ENCODE data around the gene ZNF776.
"Not testable (repeated sequence)": the region's sequence is repeated elsewhere in the genome, so short reads cannot be mapped to it uniquely, and the experiment has no call there.

Gene ZNF776

DNA sequence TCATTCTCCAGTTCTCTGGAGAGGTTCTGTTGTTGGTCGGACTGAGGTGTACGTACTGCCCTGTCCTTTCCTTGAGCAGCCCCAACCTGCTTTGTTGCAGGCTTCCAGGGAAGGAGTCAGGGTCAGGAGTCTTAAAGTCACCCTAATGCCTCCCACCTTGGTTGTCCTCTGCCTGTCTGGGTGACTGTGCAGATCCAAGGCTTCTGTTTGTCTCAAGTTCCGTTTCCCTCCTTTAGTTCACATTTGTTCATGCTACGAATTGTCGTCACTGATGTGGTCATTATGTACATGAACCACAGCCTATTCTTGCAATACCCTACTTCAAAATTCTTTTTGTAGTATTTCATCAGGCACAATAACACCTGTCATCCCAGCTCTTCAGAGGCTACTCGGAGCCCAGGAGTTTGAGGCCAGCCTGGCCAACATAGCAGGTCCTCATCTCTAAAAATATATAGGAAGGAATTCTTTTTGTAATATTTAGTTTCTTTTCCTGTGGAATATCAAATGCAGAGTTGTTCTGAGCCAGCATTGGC, 30.2 kb downstream of the ZNF776 start:
- DNase-seq (ENCODE audit: low spot score) (no peak), FAIRE-seq (no peak)

DNA sequence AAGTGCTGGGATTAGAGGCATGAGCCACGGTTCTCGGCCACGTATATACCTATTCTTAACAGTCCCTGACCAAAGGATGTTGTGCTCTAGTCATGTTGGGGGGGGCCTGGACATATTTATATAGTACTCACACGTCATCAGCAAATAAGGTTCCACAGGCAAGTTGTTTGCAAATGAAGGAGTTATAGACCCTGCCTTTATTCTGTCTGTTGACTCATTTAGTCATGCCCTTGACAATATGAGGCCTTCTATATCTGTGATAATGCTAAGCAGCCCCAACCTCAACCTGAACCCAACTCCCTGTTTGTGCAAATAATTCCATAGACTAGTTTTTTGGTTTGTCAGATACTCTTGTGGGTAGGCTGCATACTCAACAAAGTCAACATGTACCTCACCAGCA, 31.7 kb downstream of the ZNF776 start:
- FAIRE-seq: no peak
- no peak for DNase-seq (ENCODE audit: low spot score)

DNA sequence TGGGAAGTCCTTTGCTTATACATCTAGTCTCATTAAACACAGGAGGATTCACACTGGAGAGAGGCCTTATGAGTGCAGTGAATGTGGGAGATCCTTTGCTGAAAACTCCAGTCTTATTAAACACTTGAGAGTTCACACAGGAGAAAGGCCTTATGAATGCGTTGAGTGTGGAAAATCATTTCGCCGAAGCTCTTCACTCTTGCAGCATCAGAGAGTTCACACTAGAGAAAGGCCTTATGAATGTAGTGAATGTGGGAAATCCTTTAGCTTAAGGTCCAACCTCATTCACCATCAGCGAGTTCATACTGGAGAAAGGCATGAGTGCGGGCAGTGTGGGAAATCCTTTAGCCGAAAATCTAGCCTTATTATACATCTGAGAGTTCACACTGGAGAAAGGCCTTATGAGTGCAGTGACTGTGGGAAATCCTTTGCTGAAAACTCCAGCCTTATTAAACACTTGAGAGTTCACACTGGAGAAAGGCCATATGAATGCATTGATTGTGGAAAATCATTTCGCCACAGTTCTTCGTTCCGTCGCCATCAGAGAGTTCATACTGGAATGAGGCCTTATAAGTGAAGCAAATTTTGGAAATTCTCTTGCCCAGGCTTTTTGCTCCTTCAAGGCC, 32.7 kb downstream of the ZNF776 start:
- no peak for DNase-seq (ENCODE audit: low spot score)
- FAIRE-seq: no peak

DNA sequence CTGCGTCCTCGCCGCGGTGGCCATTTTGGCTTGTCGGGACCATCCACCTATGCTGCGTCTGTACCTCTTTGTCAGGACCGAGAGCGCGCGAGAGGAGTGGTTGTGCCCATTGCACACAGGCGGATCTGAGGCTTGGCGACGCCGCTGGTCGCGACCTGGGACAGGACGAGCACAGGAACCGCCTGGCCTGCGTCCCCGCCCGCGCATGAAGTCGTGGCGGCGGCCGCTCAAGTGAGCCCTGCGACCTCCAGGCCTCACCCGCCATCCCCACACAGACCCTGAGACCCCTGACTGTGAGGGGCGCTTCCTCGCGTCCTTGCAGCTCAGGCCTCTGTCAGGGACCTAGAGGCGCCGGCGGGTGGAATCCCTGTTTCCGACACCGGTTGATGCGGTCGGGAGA, 39.7 kb downstream of the ZNF776 start:
- no peak for DNase-seq (ENCODE audit: low spot score)
- FAIRE-seq: no peak

DNA sequence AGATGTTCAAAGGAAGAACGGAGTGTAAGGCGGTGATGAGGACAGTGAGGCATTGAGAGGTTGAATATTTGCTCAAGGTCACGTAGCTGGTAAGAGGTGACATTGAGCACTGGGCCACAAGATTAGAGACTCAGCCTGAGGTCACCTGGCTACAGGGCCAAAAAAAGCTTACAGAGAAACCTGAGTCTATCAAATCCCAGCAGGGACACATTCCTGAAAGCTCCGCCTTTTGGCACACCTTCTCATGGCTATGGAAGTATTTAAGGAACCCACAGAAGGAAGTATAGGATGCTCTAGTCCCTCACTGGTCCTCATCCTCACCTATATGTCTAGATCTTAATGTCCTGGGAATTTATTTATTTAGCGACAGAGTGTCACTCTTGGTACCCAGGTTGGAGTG, 40.3 kb downstream of the ZNF776 start:
- DNase-seq (ENCODE audit: low spot score) (no peak), FAIRE-seq (no peak)

DNA sequence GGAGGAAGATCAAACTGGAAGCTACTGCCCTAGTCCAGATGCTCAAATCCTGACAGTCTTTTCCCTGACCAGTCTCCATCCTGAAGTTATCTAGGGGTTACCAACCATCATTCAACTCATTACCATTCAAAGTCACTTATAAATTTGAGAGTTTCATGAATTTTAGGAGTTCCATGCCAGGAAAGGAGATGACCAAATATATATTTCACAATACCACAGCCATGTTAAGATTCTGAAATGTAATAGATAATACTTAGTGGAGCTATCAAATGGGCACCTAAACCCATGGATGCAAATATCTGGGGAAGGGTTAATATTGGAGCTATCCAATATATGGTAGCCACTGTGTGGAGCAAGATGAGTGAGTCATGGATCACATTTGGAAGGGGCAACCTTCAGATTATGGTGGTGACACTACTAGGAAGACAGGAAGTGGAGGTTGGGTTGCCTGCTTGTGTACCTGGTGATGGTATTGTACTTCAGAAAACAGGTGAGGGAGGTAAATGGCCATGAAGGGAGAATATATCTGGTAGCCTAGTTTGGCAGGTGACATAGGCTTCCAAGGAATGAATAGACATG, 41.6 kb downstream of the ZNF776 start:
- DNase-seq (ENCODE audit: low spot score): no peak
- no peak for FAIRE-seq

DNA sequence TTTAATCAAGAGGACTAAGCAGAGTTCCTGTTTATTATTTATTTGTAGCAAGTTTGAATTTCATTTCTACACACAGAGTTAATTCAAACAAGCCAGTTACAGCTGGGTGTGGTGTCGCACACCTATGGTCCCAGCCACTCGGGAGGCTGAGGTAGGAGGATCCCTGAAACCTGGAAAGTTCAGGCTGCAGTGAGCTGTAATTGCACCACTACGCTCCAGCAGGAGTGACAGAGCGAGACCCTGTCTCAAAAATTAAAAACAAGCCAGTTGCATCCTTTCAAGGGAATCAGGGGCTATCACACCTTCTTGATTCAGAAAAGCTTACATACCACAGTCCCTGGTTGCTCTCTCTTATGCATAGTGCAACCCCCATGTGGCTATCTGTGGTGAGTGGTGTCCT, 42.7 kb downstream of the ZNF776 start:
- FAIRE-seq (no peak), DNase-seq (ENCODE audit: low spot score) (no peak)

DNA sequence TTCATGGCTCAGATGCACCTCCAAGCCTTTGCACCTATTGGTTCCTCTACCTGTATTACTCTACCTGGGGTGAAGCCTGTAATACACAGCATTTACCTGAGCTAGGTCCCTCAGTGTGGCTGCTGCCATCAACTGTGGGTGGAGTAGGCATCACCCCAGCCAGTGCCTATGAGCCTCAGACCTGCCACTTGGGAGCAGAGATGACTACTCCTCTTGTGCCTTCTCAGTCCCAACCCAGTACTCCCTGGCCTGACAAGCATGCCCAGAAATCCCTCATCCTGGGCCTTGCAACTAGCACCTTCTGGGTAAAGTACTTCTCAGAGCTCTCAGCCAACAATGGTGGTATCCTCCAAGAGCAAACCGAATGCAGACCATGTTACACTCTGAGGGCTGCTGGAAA, 50.0 kb downstream of the ZNF776 start:
- FAIRE-seq; DNase-seq (ENCODE audit: low spot score): not testable (repeated sequence)

DNA sequence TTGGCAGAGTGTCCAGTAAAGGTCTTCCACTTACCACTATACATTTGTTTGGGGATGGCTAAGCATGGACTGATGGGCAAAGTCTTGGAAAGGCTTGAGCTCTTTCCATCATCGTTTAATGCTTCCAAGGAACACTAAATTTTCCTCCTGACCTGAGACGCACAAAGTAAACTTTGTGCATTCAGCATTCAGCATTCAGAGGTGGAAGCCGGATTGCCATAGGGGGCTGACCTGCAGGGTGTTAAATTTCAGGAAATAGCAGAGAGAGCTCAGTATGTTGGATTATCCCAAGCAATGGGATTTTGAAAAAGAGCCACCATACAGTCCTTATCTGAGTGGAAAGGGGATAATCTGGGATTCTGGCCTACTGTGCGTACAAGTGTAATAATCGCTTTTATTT, 54.1 kb downstream of the ZNF776 start:
- DNase-seq (ENCODE audit: low spot score) (no peak), FAIRE-seq (no peak)

DNA sequence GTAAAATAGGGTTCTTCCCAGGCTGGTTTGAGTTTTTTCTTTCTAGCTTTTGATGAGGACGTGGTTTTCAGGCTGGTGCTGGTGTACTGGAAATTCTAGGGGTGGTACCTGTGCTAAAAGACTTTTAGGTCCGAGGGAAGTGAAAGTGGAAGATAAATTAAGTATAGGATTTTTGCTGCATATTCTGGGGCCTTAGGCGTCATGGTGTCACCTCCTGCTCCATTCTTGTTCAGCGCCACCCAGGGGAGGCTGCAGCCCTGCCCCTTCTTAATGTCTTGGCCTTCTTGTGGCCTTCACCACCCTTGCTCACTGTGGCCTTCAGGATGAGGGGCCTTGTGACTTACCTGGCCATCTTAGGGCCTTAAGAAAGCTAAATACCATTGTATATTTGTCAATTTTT, 55.7 kb downstream of the ZNF776 start:
- no peak for FAIRE-seq
- DNase-seq (ENCODE audit: low spot score): no peak

DNA sequence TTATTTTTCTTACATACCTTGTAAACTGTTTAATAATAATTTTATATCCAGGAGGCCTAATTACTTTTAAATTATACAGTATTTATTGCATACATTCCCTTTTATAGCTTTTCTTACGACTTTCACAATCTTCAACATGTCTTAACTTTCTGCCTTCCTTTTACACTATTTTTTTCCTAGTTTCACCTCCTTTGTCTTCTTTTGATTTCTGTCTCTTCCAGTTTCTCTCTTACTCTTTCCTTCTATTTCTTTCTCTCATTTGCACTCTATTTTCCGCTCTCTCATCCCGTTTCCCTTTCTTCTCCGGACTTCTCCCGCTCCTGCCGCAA, 56.6 kb downstream of the ZNF776 start:
- no peak for FAIRE-seq
- no peak for DNase-seq (ENCODE audit: low spot score)

DNA sequence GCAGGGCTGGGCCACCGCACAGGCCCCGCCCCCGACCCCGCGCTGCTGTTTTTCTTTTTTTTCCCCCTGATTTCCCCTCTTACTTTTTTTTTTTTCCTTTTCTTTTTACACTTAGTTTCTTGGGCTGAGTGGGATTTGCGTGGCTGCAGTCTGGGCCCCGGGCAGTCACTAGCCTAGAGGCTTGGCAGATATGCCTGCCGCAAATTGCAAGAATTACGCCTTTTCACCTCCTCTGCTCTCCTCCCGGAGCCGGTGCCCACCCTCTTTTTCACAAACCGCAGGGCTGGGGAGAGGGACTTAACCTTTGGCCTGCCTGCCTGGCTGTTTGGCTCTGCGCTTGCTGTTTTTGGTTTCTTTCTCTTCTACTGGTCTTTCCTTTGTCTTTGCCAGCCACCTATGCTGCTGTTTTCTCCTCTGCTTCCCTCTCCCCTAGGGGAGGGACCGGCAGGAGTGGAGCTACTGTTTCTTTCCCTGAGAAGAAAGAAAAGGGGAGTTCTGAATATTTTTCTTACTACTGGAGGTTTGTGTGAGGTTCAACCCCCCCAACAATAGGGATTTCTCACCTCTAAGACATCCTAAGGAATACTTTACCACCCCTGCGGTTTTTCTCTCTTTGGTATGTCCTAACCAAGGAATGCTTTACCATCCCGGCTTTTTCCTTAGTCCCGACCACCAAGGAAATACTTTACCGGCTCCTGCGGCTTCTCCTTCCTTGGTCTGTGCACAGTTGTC, 57.1 kb downstream of the ZNF776 start:
- peak; percentile 57 for DNase-seq (ENCODE audit: low spot score)
- no peak for FAIRE-seq

DNA sequence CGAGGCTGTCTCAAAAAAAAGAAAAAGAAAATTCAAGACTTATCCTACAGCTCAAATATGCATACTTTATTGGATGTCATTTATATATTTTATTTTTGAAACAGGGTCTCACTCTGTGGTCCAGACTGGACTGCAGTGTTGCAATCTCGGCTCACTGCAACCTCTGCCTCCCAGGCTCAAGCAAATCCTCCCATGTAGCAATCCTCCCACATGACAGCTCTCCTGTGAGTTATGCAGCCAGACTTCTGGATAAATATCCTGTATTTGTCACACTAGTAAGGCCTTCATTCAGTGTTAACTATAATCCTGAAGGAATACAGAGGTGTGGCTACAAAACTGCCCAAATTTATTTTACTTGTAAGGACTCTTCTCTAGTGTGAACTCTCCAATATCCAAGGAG, 60.9 kb downstream of the ZNF776 start:
- FAIRE-seq (no peak), DNase-seq (ENCODE audit: low spot score) (no peak)
